Islet of Langerhans (tissue), 1 donor: ENCODE data around the gene TMEM132C.
A peak's percentile ranks its signal among the peaks of the same experiment; 100 is the strongest.

ENCODE experiments used
- FAIRE-seq: peaks from one replicate; lab custom pipeline; 2011; peaks lifted over from hg19 to GRCh38; lab: Jason Lieb, UNC

TMEM132C gene

DNA sequence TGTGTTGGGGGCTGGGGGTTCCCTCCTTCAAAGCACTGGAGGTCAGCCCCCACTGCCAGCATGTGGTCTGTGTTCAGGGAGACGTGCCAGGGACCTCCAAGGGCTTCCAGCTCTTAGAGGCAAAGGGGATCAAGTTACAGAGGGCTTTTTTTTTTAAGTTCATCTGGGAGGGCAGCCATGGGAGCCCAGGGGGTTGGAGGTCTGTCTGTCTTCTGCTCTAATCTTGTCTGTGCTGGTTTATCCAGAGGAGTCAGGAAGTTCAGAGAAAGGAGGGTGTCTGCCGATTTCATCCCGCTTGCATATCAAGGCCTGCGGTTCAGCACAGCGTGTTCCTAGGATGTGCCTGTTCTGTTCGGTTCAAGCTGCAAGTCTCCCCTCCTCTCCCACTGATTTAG, 72.2 kb downstream of the TMEM132C start:
- FAIRE-seq: no peak

DNA sequence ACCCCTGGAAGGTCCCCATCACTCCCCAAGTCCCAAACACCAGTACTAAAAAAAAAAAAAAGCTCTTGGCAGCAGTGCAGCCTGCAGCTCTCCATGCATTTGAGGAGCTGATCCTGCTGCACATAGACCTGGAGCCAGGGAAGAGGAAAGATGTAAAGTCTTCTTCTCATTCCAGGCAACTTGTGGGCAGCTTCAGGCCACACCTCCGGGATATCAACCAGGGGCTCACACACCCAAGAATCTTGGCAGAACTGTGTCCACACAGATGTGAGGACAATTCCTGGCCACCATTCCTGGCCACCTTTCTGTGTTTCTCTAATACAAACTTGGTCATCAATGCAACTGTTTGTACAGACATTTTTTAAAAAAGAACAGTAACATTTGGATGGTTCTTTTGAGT, 72.7 kb downstream of the TMEM132C start:
- FAIRE-seq: no peak

DNA sequence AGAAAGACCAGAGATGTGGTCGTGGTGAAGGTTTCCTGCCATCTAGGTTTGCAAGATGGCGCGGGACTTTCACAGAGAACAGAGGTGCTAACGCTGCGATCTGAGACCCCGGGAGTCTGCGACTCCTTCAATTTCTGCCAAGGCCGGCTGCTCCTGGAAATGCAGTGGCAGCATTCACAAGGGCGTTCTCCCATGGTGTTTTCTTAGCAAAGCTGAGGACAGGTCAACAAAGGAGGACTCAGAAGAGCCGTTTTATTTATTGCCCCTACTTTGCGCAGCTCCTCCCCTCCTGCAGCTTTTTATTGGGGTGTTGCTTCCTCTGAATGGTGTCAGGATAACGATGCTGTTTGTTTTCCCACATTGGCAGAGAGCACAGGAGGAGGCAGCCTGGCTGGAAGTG, 86.3 kb downstream of the TMEM132C start:
- no peak for FAIRE-seq

DNA sequence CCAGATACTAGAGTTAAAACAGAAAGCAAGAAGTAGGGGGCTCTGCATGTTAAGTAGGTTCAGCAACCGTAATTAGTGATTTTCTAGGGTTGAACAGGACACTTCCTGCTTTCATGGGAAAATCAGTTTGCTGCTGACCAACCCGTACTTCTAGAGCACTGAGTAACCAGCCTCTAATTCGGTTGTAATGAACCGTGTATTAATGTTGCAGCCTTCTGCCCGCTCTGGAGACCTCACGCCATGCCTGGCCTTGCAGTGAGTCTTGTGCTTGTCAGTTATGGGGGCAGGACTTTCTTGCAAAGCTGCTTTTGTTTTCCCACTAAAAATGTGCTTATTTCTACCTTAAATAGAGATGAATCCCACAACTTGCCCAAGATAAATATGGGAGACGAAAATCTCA, 89.6 kb downstream of the TMEM132C start:
- FAIRE-seq: peak; percentile 64

DNA sequence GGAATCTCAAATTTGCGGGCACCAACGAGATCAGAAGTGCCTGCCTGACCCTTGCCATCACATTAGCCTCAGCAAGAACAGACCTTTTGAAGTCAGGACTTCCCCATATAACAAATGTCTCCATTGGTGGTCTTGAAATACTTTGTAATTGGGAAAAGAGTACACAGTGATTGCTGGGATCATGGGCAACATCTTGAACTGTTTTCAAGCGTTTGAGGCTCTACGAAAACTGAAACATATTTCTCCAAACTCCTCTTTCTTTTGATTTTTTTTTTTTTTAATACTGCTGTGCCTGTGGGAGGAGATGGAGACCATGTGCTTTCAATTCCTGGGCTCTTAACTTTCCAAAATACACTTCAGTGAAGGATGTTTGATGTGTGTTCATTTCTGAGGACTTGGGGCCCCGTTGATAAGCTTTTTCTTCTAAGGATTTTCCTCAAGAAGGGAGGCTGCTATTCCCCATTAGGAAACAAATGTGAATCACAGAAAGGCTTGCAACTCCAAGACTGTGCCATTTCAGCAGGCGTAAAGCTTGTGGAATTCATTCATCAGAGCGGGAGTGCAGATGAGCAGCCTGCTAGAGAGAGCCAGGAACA, 94.5 kb downstream of the TMEM132C start:
- FAIRE-seq: no peak

DNA sequence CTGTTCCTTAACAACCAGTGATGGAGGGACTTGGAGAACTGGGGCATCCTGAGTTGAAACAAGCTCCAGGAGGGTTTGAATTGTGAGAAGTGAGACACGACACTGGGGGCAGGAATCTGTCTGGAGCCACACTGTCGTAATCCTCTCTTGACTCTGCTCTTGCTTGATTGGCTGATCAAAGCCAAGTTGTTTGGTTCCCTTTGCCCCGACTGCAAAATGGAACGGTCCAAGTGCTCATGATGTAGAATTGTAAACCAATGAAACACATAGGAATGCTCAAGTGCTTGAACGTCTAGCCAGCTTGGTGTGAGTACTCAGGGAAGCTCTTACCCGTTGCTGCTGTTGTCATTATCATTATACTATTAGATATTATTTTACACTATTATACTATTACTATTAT, 98.1 kb downstream of the TMEM132C start:
- FAIRE-seq: no peak

- no peak for FAIRE-seq
These were observed 98.8 kb downstream of the TMEM132C start for GRCh38 chr12:128365651-128366231.

GRCh38 chr12:128367961-128368360, 101.0 kb downstream of the TMEM132C start:
- FAIRE-seq: no peak

GRCh38 chr12:128381541-128381940, 114.6 kb downstream of the TMEM132C start:
- FAIRE-seq: no peak

DNA sequence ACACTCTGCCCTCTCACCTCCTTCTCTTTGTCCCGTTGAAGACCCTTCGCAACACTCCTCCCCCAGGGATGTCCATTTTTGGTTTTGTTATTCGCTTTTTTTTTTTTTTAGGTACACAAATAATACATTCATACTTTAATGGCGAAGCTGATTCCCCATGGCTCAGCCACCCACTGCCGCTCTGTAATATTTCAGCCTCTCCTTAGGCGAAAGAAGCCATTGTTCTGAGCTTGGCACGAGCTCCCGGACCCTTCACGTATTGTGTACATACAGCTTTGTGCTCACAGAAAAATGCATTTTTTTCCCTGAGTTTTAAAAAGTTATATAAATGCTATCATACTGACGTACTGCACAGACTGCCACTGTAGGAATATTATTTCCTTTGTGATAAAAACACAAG, 115.0 kb downstream of the TMEM132C start:
- FAIRE-seq: no peak

- FAIRE-seq: no peak
These were observed 116.0 kb downstream of the TMEM132C start for GRCh38 chr12:128382946-128383345.

GRCh38 chr12:128383357-128383937, 116.5 kb downstream of the TMEM132C start:
- no peak for FAIRE-seq

GRCh38 chr12:128385736-128386135, 118.8 kb downstream of the TMEM132C start:
- FAIRE-seq: no peak

- FAIRE-seq: no peak
These were observed 120.9 kb downstream of the TMEM132C start for GRCh38 chr12:128387811-128388422.

DNA sequence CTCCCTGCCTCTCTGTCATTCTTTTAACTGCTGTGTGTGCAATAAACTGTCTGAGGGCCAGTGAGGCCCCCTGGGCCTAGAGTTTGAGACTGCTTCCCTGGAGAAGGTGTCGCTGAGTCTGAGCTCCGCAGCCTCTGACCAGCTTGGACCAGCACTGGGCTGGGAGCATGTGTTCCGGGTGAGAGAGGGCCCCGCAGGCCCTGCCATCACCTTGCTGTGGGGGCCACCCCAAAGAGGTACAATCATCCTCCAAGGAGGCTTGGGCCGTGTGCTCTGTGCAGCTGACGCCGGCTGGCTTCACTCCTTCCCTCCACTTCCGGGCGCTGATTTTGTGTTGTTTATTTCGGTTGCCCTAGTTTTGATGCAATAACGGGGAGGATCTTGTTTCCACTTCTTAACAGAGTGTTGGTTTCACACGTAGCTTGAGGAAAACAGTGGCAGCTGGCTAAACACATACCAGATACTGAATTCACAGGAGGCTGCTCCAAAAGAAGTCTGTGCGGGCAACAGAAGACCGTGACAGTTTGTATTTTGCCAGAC, 121.6 kb downstream of the TMEM132C start:
- FAIRE-seq: no peak

DNA sequence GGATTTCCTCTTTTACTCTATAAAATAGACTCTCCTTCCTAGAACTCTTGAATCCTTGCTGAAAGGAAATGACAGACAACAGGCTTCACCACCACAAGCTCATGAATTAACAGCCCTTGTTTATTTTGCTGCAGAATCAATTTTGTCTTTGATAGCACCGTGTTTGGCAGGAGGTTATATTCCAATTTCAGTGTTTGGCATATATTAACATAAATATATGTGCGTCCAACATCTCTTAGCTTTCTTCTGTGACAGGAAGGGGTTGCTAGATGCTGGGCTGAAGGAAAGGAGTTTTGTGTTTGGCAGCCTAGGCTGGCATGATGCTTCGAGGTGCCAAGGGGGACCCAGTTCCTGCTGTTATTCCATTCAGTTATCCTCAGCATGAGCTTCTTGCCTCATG, 126.4 kb downstream of the TMEM132C start:
- no peak for FAIRE-seq

DNA sequence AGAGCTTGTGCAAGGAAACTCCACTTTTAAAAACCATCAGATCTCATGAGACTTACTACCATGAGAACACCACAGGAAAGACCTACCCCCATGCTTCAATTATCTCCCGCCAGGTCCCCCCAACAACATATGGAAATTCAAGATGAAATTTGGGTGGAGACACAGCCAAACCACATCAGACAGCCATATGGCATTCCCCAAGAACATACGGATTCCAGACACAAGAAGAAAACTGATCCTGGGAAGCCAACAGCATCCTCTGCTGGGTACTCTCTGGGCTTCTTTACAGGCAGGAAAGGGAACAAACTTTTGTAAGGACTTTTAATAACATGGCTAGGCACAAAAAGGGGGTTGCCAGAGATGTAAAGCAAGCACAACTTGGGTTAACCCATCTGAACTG, 127.2 kb downstream of the TMEM132C start:
- FAIRE-seq: no peak

DNA sequence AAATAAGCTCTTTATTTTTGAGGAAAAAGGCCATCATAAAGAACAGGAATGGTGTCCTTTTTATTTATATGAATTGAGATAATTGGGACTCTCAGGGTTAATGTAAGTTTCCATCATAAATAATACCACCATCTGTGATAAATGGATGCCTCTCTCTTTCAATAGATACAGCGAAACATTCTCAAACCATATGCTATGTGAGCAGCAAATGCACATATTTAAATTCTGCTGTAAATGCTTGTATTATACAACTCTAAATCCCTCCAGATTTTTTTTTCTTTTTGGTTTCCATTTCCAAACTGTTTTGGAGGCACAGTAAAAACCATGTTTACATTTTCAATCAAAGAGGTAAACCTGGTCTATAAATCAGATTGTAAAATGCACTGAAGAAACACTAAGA, 132.3 kb downstream of the TMEM132C start:
- FAIRE-seq: no peak

GRCh38 chr12:128402486-128403243, 135.7 kb downstream of the TMEM132C start:
- FAIRE-seq: no peak

GRCh38 chr12:128408669-128409068, 141.7 kb downstream of the TMEM132C start:
- no peak for FAIRE-seq

GRCh38 chr12:128415036-128415560, 148.1 kb downstream of the TMEM132C start:
- FAIRE-seq: no peak

DNA sequence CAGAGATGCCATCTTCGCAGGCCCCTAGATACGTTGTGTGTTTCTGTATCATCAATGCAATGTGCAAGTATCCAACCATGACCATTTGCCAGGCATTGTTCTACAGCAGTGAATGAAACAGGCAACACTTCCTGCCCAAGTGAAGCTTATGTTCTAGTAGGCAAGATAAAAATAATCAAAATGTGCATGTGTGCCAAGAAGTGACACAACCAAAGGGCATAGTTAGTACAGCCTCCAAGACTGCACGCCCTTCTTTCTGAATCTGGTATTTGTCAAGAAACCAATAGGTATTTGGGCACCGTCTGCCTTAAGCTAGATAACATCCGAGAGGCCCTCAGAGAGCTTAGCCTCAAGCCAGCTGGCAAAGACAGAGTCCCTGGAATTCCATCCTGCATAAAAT, 152.0 kb downstream of the TMEM132C start:
- FAIRE-seq: no peak
